GM23338 (cell line): ENCODE data around the gene CLC. TPM values are rescaled to one million over a fixed set of nuclear protein-coding genes. Genes with fewer than 3 reads are reported as not detected.

Experiments
- ETS1 ChIP-seq: IDR thresholded peaks from 2 replicates; pipeline ENCODE4 v1.6.1; 2016; ENCODE audit warnings: antibody characterized with exemption
- JUNB ChIP-seq: IDR thresholded peaks from one replicate; pipeline ENCODE4 v1.6.1; 2016; ENCODE audit warnings: antibody characterized with exemption; ENCODE audit not compliant: unreplicated experiment
- POLR2AphosphoS5 ChIP-seq: IDR thresholded peaks from 2 replicates; pipeline ENCODE4 v1.6.1; 2016; ENCODE audit warnings: antibody characterized with exemption, low read depth
- REST ChIP-seq: IDR thresholded peaks from one replicate; pipeline ENCODE4 v1.6.1; 2018; ENCODE audit warnings: antibody characterized with exemption; ENCODE audit not compliant: unreplicated experiment
- STAT1 ChIP-seq: IDR thresholded peaks from one replicate; pipeline ENCODE4 v1.6.1; 2016; ENCODE audit warnings: antibody characterized with exemption; ENCODE audit not compliant: unreplicated experiment
- ZNF114 ChIP-seq: fragments of 250-450 bp; sonication (Bioruptor Pico); IDR thresholded peaks from 2 replicates; pipeline ENCODE4 v1.5.0; 2020; ENCODE audit warnings: mild to moderate bottlenecking, moderate library complexity
- ZNF462 ChIP-seq: fragments of 250-450 bp; sonication (Bioruptor Pico); IDR thresholded peaks from 2 replicates; pipeline ENCODE4 v1.5.0; 2020; ENCODE audit warnings: mild to moderate bottlenecking, moderate library complexity
- polyA plus RNA-seq: library from polyadenylated mRNA; unstranded; fragments of >200 nt; fragmentation: Nextera tagmentation; extraction: Ambion mirVana; gene quantifications from 2 replicates; pipeline ENCODE4 v1.2.1, GENCODE V29; 2016
- total RNA-seq: library from RNA; depleted of rRNA; stranded (reverse); fragments of >200 nt; shearing (Covaris generic); gene quantifications from 2 replicates; pipeline ENCODE4 v1.2.3, GENCODE V29; 2014

The CLC gene
- total and polyA plus RNA-seq, 2 experiments from 2014 or later: not detected

DNA sequence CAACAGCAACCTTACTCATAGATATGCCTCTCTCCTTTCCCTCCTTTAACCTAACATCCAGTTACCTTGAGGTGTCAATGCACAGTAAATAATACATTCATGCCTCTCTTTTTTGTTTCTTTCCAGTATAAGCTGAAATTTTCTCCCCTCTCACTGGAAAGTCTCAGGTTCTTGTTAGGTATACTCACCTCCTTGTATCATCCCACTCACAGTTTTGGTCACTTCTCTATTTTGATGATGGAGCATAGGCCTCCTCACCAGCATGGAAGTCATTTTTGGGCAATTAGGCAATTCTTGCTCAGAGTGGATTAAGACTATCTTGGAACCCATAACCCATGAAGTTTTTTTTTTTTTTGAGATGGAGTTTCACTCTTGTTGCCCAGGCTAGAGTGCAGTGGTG, 39.3 kb downstream of the CLC start (continued):
- no peak for TF ChIP-seq ZNF462 (CRISPR knock-in tag)
- no peak for TF ChIP-seq STAT1
- TF ChIP-seq POLR2AphosphoS5: no peak
- TF ChIP-seq ETS1: no peak
- no peak for TF ChIP-seq JUNB
- TF ChIP-seq ZNF114 (CRISPR knock-in tag): no peak
- TF ChIP-seq REST: no peak
